Vagina (tissue), 2 donors: ENCODE results near the gene NOP9. TPM values are rescaled to one million over a fixed set of nuclear protein-coding genes. Genes with fewer than 3 reads are reported as not detected.

ENCODE experiments used
- DNase-seq, 2 donors: peaks; one replicate each; pipeline ENCODE4 v3.0.0-alpha.2; 2017; ENCODE audit errors: extremely low spot score in 2 of 2
- H3K27ac ChIP-seq: fragments of 200-600 bp; sonication (generic); one replicate; pipeline ENCODE4 v1.5.1; 2019
- H3K27me3 ChIP-seq: fragments of 200-600 bp; sonication (generic); one replicate; pipeline ENCODE4 v1.5.1; 2019
- H3K36me3 ChIP-seq, 2 donors: fragments of 200-600 bp; sonication (generic); one replicate each; pipeline ENCODE4 v1.5.1; 2017 to 2019
- H3K4me1 ChIP-seq: fragments of 200-600 bp; sonication (generic); one replicate; pipeline ENCODE4 v1.5.1; 2019
- H3K4me3 ChIP-seq, 2 donors: fragments of 200-600 bp; sonication (generic); 1 replicate in 1 of 2; 2 replicates in 1 of 2; pipeline ENCODE4 v1.5.1; 2016 to 2019
- H3K9me3 ChIP-seq: fragments of 200-600 bp; sonication (generic); one replicate; pipeline ENCODE4 v1.5.1; 2019
- POLR2A ChIP-seq, 2 donors: fragments of 450-650 bp; IDR thresholded peaks; one replicate each; pipeline ENCODE4 v1.6.1; 2017; ENCODE audit warnings: antibody characterized with exemption in 2 of 2, mild to moderate bottlenecking in 2 of 2, moderate library complexity in 2 of 2
- POLR2AphosphoS5 ChIP-seq, 2 donors: sonication (generic); formaldehyde crosslinking; IDR thresholded peaks; one replicate each; pipeline ENCODE4 v1.9.0; 2017; ENCODE audit warnings: antibody characterized with exemption in 2 of 2, mild to moderate bottlenecking in 2 of 2, low read depth in 1 of 2; ENCODE audit not compliant: insufficient read depth in 1 of 2
- intact Hi-C: fragments of 100-400 bp; cut with DNase I; formaldehyde crosslinking; loops from one replicate; pipeline ENCODE4 v1.15.1; 2023
- total RNA-seq: library from RNA; depleted of rRNA; stranded (reverse); fragments of >200 nt; gene quantifications from one replicate; pipeline ENCODE4 v1.2.3, GENCODE V29; 2016
- TF ChIP-seq, protein P1 (sequence below), 3 experiments: fragments of 450-650 bp in 2 of 3; fragments of 200-600 bp in 1 of 3; sonication (generic) in 1 of 3; IDR thresholded peaks; one replicate each; pipeline ENCODE4 v1.5.1; 2017 to 2019; ENCODE audit warnings: antibody characterized with exemption in 3 of 3, mild to moderate bottlenecking in 2 of 3, moderate library complexity in 2 of 3

Gene NOP9
- total RNA-seq, 1 donor from 2014 or later: 13.8 TPM

DNA sequence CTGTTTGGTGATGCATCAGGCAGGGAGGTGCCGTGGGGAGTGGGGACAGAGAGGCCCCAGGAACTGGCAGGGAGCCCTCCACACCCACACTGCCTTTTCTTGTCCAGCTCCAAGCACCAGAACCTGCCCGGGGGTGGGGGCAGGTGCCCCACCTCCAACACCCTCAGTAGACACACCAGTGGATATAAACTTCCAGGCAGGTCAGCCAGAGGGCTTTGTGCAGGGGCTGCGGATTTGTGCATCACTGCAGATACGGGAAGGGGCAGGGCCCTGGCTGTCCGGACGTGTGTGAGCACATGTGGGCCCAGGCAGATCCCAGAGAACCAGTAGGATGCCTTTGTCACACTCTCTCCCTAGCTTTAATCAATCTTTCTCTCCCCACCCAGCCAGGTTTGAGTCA lies 35.4 kb upstream of the NOP9 start:
- H3K27ac ChIP-seq: no peak overlapping the region
- TF ChIP-seq POLR2A (IDR thresholded peaks at IDR 0.05): no peak
- TF ChIP-seq POLR2AphosphoS5 (IDR thresholded peaks at IDR 0.05; ENCODE audit: insufficient read depth in 1 of 2, low read depth in 1 of 2): peak in 1 of 2 donors; percentile 15
- H3K27me3 ChIP-seq: no peaks in the 10 kb centered on the region
- peaks cover 0 to 28% of the 10 kb centered on the region in 2 donors for H3K36me3 ChIP-seq
- DNase-seq: no peak
- no peaks in the 10 kb centered on the region for H3K9me3 ChIP-seq
- H3K4me3 ChIP-seq: no peak overlapping the region
- H3K4me1 ChIP-seq: peaks cover 4% of the 10 kb centered on the region
- intact Hi-C loops: no loop called here

DNA sequence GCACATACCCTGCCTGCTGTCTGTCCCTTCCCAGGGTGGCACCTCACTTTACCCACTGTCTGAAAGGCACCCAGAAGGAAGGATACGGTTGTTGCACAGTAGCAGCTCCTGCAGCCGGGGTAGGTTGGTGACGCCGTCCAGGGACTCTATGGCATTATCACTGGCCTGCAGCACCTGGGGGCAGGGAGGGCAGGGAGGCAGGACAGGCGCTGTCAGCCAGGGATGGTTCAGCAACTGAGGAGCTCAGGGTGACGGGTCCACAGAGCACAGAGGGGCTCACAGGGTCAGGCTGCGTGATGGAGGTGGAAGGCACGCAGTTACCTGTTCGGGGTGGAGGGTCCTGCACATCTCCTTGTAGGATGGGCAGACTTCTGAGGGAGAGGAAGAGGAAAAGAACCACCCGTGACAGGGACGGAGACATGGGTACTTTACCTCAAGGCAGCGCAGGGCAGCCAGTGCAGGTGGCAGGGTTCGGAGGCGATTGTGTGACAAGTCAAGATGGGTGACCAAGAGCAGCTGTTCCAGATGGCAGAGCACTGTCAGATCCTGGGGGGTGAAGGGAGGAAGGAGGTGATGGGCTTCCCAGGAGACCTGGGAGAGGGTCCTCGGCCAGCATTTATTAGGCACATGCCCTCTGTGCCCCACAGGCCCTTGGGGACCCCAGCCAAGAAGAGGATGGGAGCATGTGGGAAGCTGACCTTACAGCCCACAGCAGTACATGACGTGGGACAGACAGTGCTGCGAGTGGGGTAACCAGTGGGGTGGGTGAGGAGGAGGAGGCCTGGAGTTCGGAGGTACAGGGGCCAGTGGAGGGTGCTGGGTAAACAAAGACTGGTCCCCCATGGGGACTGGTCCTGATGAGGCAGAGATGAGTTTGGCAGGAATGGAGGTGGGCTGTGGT lies 33.1 kb upstream of the NOP9 start:
- Histone ChIP-seq H3K27me3 (no peaks in the 10 kb centered on the region), H3K4me1 (peaks cover 6% of the 10 kb centered on the region), H3K9me3 (no peaks in the 10 kb centered on the region), H3K4me3 (no peak overlapping the region), H3K27ac (no peak overlapping the region), H3K36me3 (peaks cover 0 to 28% of the 10 kb centered on the region in 2 donors)
- DNase-seq: no peak
- intact Hi-C loops: no loop called here
- TF ChIP-seq, protein P1, sequence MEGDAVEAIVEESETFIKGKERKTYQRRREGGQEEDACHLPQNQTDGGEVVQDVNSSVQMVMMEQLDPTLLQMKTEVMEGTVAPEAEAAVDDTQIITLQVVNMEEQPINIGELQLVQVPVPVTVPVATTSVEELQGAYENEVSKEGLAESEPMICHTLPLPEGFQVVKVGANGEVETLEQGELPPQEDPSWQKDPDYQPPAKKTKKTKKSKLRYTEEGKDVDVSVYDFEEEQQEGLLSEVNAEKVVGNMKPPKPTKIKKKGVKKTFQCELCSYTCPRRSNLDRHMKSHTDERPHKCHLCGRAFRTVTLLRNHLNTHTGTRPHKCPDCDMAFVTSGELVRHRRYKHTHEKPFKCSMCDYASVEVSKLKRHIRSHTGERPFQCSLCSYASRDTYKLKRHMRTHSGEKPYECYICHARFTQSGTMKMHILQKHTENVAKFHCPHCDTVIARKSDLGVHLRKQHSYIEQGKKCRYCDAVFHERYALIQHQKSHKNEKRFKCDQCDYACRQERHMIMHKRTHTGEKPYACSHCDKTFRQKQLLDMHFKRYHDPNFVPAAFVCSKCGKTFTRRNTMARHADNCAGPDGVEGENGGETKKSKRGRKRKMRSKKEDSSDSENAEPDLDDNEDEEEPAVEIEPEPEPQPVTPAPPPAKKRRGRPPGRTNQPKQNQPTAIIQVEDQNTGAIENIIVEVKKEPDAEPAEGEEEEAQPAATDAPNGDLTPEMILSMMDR (IDR thresholded peaks at IDR 0.05): no peak
- TF ChIP-seq POLR2A (IDR thresholded peaks at IDR 0.05): no peak
- no peak for TF ChIP-seq POLR2AphosphoS5 (IDR thresholded peaks at IDR 0.05; ENCODE audit: insufficient read depth in 1 of 2, low read depth in 1 of 2)

DNA sequence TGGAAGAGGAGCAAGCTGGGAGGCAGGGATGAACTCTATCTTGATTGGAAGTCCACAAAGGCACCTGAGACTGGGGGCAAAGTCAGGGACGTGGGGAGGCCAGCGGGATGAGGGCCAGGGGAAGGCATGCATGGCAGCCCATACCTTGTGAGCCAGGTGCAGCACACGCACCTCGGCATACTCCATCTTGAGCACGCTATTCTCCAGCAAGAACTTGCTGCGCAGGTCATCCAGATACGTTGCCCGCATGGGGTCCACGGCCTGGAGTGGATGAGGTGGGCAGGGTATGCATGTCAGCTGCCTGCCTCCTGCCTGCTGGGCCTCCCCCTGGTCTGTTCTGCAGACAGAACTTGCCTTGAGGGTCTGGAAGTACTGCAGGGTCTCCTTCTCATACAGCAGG lies 32.1 kb upstream of the NOP9 start:
- intact Hi-C loops: no loop called here
- Histone ChIP-seq H3K27ac (no peak overlapping the region), H3K9me3 (no peaks in the 10 kb centered on the region), H3K27me3 (no peaks in the 10 kb centered on the region), H3K4me3 (no peak overlapping the region), H3K4me1 (peaks cover 15% of the 10 kb centered on the region), H3K36me3 (peaks cover 0 to 28% of the 10 kb centered on the region in 2 donors)
- TF ChIP-seq POLR2A (IDR thresholded peaks at IDR 0.05): no peak
- TF ChIP-seq, protein P1 (IDR thresholded peaks at IDR 0.05): no peak
- no peak for TF ChIP-seq POLR2AphosphoS5 (IDR thresholded peaks at IDR 0.05; ENCODE audit: insufficient read depth in 1 of 2, low read depth in 1 of 2)
- no peak for DNase-seq

DNA sequence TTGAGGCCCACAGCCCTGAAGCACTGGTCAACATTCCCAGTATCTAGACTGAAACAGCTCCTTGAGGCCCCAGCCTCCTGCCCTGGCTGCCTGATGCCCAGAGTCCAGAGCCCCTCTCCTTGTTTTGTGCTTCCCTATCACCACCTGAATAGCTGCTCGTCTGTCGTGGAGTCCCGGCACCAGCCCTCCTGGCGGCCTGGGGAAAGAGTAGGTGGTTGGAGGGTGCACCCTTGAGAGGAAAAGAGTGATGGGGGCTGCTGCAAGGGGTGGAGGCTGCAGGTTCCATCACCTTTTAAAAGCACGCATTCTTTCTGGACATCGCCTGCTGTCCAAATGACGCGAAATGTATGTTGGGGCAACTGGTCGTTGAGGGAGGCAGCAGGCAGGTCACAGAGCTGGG lies 31.4 kb upstream of the NOP9 start:
- DNase-seq: no peak
- H3K4me1 ChIP-seq: peaks cover 18% of the 10 kb centered on the region
- no peaks in the 10 kb centered on the region for H3K27me3 ChIP-seq
- intact Hi-C loops: no loop called here
- H3K9me3 ChIP-seq: no peaks in the 10 kb centered on the region
- no peak overlapping the region for H3K4me3 ChIP-seq
- TF ChIP-seq POLR2AphosphoS5 (IDR thresholded peaks at IDR 0.05; ENCODE audit: insufficient read depth in 1 of 2, low read depth in 1 of 2) (no peak), POLR2A (IDR thresholded peaks at IDR 0.05) (no peak)
- TF ChIP-seq, protein P1 (IDR thresholded peaks at IDR 0.05): no peak
- H3K27ac ChIP-seq: no peak overlapping the region
- peaks cover 0 to 28% of the 10 kb centered on the region in 2 donors for H3K36me3 ChIP-seq

DNA sequence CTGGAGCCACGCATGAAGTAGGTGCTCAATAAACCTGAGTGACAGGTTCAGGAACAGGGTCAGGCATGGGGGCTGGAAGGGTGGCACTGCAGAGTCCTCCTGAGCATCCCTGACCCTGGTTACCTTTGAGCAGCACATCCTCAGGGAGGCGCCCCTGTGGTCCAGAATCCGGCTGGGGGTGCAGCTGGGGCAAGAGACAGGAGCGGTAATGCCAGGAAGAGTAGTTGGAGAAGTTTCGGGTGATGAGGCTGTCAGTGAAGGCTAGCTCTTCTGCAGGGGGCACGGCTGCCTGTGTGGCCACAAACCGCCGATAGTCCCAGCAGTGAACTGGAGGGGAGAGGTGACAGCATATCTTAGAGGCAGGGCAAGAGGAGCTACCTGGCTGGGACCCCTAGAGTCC lies 30.3 kb upstream of the NOP9 start:
- Histone ChIP-seq H3K9me3 (no peaks in the 10 kb centered on the region), H3K4me1 (peaks cover 18% of the 10 kb centered on the region), H3K4me3 (no peak overlapping the region), H3K27ac (no peak overlapping the region), H3K27me3 (no peaks in the 10 kb centered on the region), H3K36me3 (peaks cover 0 to 28% of the 10 kb centered on the region in 2 donors)
- intact Hi-C loops: no loop called here
- TF ChIP-seq POLR2AphosphoS5 (IDR thresholded peaks at IDR 0.05; ENCODE audit: insufficient read depth in 1 of 2, low read depth in 1 of 2): no peak
- TF ChIP-seq, protein P1 (IDR thresholded peaks at IDR 0.05): no peak
- no peak for TF ChIP-seq POLR2A (IDR thresholded peaks at IDR 0.05)
- DNase-seq: no peak
